Measurements from ENCODE around the gene CALML3.

CALML3 gene

DNA sequence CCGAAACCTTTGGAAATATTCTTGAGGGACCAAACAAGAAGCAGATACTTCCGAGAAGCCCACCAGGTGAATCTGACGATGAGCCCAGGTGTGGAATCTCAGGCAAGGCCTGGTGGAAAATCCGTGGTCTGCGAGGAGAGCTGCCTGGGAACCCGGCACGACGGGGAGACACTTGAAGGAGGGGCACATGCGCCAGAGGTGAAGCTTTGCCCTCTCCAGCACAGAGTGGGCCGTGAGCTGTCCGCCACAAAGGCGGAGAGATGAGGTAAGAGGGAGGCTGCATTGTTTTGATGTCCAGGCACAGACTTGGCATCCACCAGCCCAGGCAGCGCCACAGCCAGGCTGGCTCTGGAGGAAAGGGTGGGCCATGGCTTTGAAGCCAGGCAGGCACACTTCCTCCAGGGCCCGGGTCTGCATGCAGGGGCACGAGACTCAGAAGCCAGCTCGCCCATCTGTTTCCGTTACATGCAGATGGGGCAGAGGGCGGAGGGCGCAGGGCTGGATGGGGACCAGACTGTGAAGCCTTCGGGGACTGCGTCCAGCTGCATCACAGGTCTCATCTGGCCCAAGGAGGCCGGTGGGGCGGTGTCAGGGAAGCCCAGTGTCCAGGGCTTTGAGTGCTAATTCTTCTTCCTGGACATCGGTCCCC lies 45.4 kb downstream of the CALML3 start:
- no peak for DNase-seq (ENCODE audit: low read depth)

DNA sequence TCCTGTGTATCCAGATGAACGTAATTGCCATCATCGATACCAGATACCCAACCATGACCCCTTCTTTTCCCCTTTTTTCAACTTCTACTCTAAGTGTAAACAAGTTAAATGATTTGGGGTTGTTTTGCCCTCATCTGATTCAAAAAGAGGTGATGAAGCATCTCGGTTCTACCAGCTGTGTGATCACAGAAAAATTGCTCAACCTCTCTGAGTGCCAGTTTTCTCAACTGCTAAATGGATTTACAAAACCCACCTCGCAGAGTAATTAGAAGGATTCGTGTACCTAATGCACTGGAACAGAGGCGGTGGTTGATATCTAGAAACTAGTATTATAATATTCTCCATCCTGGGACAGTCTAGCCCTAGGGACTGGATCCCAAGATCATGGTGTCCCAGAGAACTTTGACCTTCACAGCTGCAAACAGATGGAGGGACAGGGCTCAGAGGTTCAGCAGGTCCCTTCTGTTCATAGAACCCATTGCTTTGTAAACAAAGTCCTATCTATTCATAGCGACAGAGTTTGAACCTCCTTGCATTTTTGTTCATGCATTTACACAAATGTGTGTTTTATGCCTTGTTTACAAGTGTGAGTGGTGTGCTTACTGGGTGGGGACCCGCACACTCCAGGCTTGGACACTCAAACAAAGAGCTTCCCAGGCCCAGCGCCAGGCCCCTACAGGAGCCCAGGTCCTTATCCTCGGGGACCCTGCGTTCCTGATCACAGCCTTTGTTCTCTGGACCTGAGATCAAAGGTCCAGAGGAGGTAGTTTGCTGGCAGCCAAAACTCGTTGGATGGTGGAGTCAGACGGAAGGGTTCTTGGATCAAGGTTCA lies 46.4 kb downstream of the CALML3 start:
- no peak for DNase-seq (ENCODE audit: low read depth)

DNA sequence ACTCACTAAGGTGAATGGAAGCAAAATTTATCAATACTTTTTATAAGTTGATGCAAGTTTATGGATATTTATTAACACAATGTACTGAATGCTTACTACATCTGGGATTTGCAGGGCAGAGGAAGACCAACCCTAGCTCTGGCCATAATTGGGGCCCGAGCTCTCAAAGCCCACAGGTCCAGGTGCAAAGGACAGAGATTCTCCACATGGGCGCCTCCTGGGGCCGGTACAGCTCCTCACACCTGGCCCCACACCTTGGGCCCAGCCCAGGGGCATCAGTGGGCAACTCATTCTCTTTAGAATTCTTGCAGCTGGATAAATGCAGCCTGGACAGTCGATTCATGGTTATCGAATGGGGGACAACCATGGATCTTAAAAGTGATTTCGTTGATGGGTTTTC lies 47.1 kb downstream of the CALML3 start:
- DNase-seq (ENCODE audit: low read depth) = no peak

DNA sequence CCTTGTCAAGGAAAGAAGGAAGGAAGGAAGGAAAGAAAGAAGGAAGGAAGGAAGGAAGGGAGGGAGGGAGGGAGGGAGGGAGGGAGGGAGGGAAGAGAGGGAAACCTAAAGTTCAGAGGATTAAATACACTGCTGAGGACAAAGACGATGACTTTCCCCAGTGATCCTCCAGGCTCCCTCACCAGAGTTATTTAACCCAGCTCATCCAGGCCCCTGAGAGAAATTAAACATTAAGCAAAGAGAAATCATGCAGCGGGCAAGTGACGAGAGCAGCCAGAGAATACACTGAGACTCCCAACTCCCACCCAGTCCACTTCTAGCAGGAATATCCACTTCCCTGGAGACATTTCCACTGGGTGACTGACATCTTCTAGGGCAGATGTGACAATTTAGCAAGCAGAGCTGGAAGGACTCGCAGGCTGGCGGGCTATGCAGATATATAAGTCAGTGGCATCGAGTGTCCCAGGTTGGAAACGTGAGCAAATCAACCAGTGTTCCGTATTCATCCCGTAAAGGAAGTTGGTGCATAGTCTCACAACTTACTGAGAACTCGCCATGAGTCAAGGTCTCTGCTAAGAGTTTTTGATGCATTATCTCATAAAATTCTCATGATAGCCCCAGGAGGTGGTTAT lies 48.7 kb downstream of the CALML3 start:
- DNase-seq (ENCODE audit: low read depth) = no peak

DNA sequence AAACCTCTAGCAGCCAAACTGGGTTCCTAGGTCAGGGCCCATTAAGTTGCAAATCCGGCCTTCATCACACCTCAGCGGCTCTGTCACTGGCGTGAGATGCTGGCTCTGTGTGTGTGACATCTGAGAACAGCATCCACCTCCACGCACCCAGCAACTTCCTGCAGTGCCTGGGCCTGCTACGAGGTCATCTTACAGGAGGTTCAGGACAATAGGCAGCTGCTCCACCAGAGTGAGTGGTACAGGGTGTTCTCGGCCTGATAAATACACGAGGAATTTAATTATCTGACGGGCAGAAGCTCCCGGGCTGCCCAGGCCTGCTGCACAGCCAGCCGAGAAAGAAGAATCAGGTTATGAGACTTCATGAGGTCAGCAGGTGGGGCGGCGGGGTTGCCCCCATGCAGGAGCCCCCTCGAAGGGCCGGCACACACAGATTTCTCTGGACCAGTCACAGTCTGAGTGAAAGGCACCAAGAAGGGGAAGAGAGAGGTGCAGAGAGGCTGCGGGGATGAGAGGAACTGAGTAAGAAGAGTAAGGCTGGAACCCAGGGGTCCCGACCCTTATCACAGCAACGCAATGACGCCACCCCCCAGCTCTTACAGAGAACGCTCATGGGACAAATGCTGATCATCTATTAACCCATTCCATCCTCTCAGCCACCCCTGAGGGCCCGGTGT lies 49.3 kb downstream of the CALML3 start:
- no peak for DNase-seq (ENCODE audit: low read depth)

DNA sequence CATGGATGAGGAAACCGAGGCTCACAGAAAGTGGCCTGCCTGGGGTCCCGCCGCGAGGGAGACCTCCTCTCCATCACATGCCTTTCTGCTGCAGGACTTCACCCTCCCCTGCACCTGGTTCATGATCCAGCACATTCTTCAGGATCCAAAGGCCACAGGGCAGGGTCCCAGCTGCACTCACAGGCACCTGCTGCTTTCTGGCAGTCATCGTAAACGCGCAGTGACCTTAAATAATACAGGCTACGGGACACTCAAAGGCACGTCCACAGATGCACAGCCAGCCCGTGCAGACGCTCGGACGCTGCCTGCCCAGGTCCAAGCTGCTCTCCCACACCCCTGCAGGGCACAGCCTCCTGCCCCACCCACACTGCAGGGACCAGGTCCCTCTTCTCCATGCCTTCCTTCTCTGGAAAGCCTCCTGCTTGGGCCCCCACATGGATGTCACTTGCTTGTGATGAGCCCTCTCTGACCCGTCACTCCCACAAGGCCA lies 49.9 kb downstream of the CALML3 start:
- no peak for DNase-seq (ENCODE audit: low read depth)

DNA sequence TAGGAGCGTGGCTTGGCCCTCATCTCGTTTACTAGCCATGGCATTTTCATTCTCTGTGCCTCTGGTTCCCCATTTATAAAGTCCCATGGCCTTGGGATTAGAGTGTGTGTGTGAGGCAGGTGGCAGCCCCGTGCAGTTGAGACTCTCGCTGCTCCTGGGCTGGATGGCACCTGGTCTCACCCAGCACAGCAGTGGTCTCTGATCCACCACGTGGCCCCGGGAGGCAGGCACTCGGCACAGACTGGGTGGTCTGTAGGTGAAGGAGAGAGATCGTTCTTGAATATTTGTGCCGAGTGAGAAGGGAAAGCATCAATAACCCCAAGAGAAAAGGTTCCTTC lies 50.4 kb downstream of the CALML3 start:
- no peak for DNase-seq (ENCODE audit: low read depth)

DNA sequence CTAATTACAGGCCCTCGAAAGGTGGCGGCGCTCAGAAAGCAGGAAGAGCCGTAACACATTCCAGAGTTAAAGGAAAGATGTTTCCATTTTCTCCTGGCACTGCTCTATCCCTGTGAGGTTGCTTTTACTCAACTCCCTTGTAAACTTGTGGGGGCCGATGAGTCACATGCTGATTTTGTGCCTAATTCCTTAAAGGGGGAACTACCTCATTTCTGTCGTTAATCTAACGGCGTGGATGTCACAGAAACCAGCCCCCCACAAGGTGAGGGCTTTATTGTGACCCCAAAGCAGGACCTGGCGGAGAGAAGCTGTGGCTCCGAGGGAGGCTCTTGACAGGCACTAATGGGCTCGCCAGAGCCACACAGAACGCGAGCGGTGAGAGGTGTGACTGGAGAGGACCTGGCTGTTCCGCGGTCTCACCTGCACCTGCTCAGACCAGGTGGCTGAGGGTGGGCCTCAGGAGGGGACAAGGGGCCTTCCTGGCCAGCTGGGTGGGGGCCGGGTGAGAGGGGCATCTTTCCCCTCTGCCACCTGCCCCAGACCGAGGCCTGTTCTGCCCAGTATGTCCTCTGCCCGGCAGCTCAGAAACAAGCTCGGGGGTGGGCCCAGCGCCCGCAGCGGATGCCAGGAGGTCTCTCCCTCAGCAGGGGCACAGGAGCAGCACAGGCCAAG lies 50.9 kb downstream of the CALML3 start:
- no peak for DNase-seq (ENCODE audit: low read depth)

DNA sequence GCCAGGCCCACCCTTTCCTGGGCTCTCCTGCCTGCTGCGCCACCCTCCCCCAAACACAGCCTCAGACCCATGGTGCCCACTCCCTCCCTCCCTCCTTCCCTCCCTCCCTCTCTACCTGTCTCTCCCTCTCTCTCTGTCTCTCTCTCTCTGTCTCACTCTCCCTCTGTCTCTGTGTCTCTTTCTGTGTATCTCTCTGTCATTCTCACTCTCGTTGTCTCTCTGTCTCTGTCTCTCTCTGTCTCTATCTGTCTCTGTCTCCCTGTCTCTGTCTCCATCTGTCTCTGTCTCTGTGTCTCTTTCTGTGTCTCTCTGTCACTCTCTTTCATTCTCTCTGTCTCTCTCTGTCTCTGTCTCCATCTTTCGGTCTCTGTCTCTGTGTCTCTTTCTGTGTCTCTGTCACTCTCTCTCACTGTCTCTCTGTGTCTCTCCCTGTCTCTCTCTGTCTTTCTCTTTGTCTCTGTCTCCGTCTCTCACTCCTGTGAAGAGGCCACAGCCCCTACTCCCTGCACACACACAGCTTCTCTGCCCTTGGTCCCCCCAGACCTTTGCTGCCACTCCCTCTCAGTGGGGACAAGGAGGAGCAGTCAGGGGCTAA lies 51.5 kb downstream of the CALML3 start:
- no peak for DNase-seq (ENCODE audit: low read depth)
